Natural killer cell (primary cell): ENCODE results near the gene SHF. TPM values are rescaled to one million over a fixed set of nuclear protein-coding genes. Genes with fewer than 3 reads are reported as not detected.

Experiments
- ATAC-seq, 3 donors: fragments of 150-1000 bp in 2 of 3; fragments of 200-7000 bp in 1 of 3; cut with Tn5 transposase; 1 replicate in 1 of 3; 2 replicates in 2 of 3; pipeline ENCODE4 v1.10.0; 2021; ENCODE audit warnings: mild to moderate bottlenecking in 2 of 3, moderate library complexity in 2 of 3
- DNase-seq, 2 donors: peaks; one replicate each; pipeline versions ENCODE4 v3.0.0 to v3.0.0-alpha.2; 2013 to 2021; ENCODE audit warnings: mixed read lengths in 1 of 2
- H3K27ac ChIP-seq: one replicate; pipeline ENCODE4 v1.5.1; 2013; ENCODE audit warnings: mild to moderate bottlenecking, low read length
- H3K27me3 ChIP-seq: one replicate; pipeline ENCODE4 v1.6.1; 2013; ENCODE audit warnings: low read length; ENCODE audit not compliant: control insufficient read depth, insufficient read depth
- H3K36me3 ChIP-seq: one replicate; pipeline ENCODE4 v1.6.1; 2013; ENCODE audit warnings: low read length; ENCODE audit not compliant: control insufficient read depth, insufficient read depth
- H3K4me1 ChIP-seq: one replicate; pipeline ENCODE4 v1.6.1; 2013; ENCODE audit warnings: low read length; ENCODE audit not compliant: control insufficient read depth, insufficient read depth
- H3K4me3 ChIP-seq: one replicate; pipeline ENCODE4 v1.5.1; 2013; ENCODE audit warnings: low read length
- H3K9me3 ChIP-seq: one replicate; pipeline ENCODE4 v1.6.1; 2013; ENCODE audit warnings: low read length; ENCODE audit not compliant: control insufficient read depth, insufficient read depth
- H3K27ac Mint-ChIP-seq, 2 donors: one replicate each; pipeline ENCODE4 v1.8.0; 2022; ENCODE audit warnings: mild to moderate bottlenecking in 2 of 2, mixed read lengths in 2 of 2, moderate library complexity in 1 of 2
- H3K27me3 Mint-ChIP-seq, 2 donors: one replicate each; pipeline ENCODE4 v1.8.0; 2022; ENCODE audit warnings: low read depth in 2 of 2, mixed read lengths in 2 of 2
- H3K36me3 Mint-ChIP-seq: one replicate; pipeline ENCODE4 v1.8.0; 2022; ENCODE audit warnings: mixed read lengths
- H3K4me1 Mint-ChIP-seq, 2 donors: one replicate each; pipeline ENCODE4 v1.8.0; 2022; ENCODE audit warnings: mixed read lengths in 2 of 2
- H3K4me3 Mint-ChIP-seq: one replicate; pipeline ENCODE4 v1.8.0; 2022; ENCODE audit warnings: mild to moderate bottlenecking, moderate library complexity, mixed read lengths
- H3K9me3 Mint-ChIP-seq, 2 donors: one replicate each; pipeline ENCODE4 v1.8.0; 2022; ENCODE audit warnings: mixed read lengths in 2 of 2
- CTCF ChIP-seq: fragments of 200-600 bp; IDR thresholded peaks from one replicate; pipeline ENCODE4 v1.8.0; 2022; ENCODE audit warnings: antibody characterized with exemption
- WGBS: methylation state at CpG from one replicate; pipeline ENCODE4 v1.1.7; 2013; ENCODE audit warnings: missing lambda C conversion rate; ENCODE audit not compliant: insufficient coverage; 5-methylcytosine and 5-hydroxymethylcytosine counted together
- intact Hi-C: fragments of 100-400 bp; cut with micrococcal nuclease; formaldehyde crosslinking; loops from one replicate; pipeline ENCODE4 v1.14.2; 2022
- total RNA-seq, 4 donors: library from RNA; stranded (reverse); fragments of 120-200 nt in 1 of 4; gene quantifications; one replicate each; pipeline versions ENCODE4 v1.2.3 to v1.2.4, GENCODE V29; 2013 to 2022

The SHF gene
- total RNA-seq, 3 donors from 2014 or later (not counting 1 experiment from before 2014, with no cell fraction given) = 0.94 to 2.4 (median 1.7) TPM

- peaks cover 10% of the 10 kb centered on the region for H3K27me3 ChIP-seq
- no peak for ATAC-seq
- no peak overlapping the region for H3K27ac ChIP-seq
- intact Hi-C loops = no loop called here
- no peak overlapping the region for H3K4me3 Mint-ChIP-seq
- no peak for TF ChIP-seq CTCF
- H3K4me1 ChIP-seq = no peaks in the 10 kb centered on the region
- H3K27ac Mint-ChIP-seq = no peak overlapping the region
- no peaks in the 10 kb centered on the region for H3K9me3 ChIP-seq
- H3K4me3 ChIP-seq = no peak overlapping the region
- no peaks in the 10 kb centered on the region for H3K9me3 Mint-ChIP-seq
- peaks cover 31 to 47% of the 10 kb centered on the region in 2 donors for H3K27me3 Mint-ChIP-seq
- H3K4me1 Mint-ChIP-seq = peaks cover under 1 to 1% of the 10 kb centered on the region in 2 donors
- H3K36me3 ChIP-seq = no peaks in the 10 kb centered on the region
- no peak for DNase-seq
- no peaks in the 10 kb centered on the region for H3K36me3 Mint-ChIP-seq
Measured at GRCh38 chr15:45123397-45123796, 64.4 kb downstream of the SHF start.

DNA sequence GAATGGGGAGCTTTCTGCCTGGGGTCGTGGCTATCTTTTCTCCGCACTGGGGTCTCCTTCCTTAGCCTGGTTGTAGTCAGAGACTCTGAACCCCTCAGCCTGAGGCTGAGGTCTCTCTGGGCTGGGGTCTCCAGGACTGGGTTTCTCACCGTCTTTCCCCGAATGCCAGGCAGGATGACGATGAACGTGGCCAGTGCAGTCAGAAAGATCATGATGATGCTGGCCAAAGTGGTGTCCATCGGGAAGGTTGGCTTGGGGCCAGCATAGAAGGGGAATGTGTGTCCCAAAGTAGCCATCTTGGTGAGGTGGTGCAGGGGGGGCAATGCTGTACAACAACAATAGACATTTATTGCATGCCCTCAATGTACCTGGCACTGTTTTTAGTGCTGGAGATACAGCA, 65.0 kb downstream of the SHF start:
- Mint-ChIP-seq H3K27me3 (peaks cover 33 to 47% of the 10 kb centered on the region in 2 donors), H3K9me3 (no peaks in the 10 kb centered on the region), H3K27ac (no peak overlapping the region), H3K36me3 (no peaks in the 10 kb centered on the region), H3K4me1 (peaks cover 7 to 8% of the 10 kb centered on the region in 2 donors), H3K4me3 (no peak overlapping the region)
- H3K9me3 ChIP-seq = no peaks in the 10 kb centered on the region
- 85% methylated on average over 7 of the region's 7 CpGs for WGBS
- H3K27me3 ChIP-seq = peaks cover 13% of the 10 kb centered on the region
- no peaks in the 10 kb centered on the region for H3K36me3 ChIP-seq
- no peak for TF ChIP-seq CTCF
- ATAC-seq (no peak), DNase-seq (no peak)
- no peak overlapping the region for H3K4me3 ChIP-seq
- H3K27ac ChIP-seq = no peak overlapping the region
- peaks cover 5% of the 10 kb centered on the region for H3K4me1 ChIP-seq
- intact Hi-C loops = no loop called here

GRCh38 chr15:45121706-45122417, 65.9 kb downstream of the SHF start:
- H3K27ac Mint-ChIP-seq = no peak overlapping the region
- H3K4me3 Mint-ChIP-seq = no peak overlapping the region
- Histone ChIP-seq H3K9me3 (no peaks in the 10 kb centered on the region), H3K27ac (no peak overlapping the region), H3K36me3 (no peaks in the 10 kb centered on the region), H3K27me3 (peaks cover 17% of the 10 kb centered on the region), H3K4me1 (peaks cover 13% of the 10 kb centered on the region), H3K4me3 (no peak overlapping the region)
- WGBS = 67% methylated on average over 7 of the region's 9 CpGs
- H3K9me3 Mint-ChIP-seq = no peaks in the 10 kb centered on the region
- DNase-seq = no peak
- intact Hi-C loops = no loop called here
- peaks cover 42 to 51% of the 10 kb centered on the region in 2 donors for H3K27me3 Mint-ChIP-seq
- no peak for TF ChIP-seq CTCF
- no peaks in the 10 kb centered on the region for H3K36me3 Mint-ChIP-seq
- H3K4me1 Mint-ChIP-seq = peaks cover 14 to 16% of the 10 kb centered on the region in 2 donors
- ATAC-seq = no peak

DNA sequence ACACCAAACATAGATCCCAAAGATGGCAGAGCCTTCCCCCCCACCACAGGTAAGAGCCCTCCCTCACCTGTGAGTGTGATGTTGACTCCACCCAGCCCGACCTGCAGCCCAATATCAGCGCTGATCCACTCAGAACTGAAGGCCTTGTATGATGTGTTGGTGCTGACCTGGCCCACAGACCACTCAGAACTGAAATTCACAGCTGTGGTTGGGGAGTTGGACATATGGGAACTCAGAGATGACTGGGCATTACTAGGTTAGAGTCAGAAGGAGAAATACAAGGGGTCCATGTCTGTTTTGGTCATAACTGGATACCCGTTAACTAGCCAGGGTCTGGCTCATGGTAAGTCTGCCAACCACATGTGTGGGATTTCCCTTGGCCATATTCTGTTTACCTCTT, 66.7 kb downstream of the SHF start:
- no peak overlapping the region for H3K27ac Mint-ChIP-seq
- H3K4me3 ChIP-seq = no peak overlapping the region
- peaks cover 20% of the 10 kb centered on the region for H3K4me1 ChIP-seq
- WGBS = 86% methylated on average over 3 of the region's 3 CpGs
- H3K9me3 Mint-ChIP-seq = no peaks in the 10 kb centered on the region
- no peaks in the 10 kb centered on the region for H3K36me3 Mint-ChIP-seq
- ATAC-seq (no peak), DNase-seq (no peak)
- no peaks in the 10 kb centered on the region for H3K36me3 ChIP-seq
- no peaks in the 10 kb centered on the region for H3K9me3 ChIP-seq
- H3K27me3 ChIP-seq = peaks cover 25% of the 10 kb centered on the region
- no peak for TF ChIP-seq CTCF
- no peak overlapping the region for H3K4me3 Mint-ChIP-seq
- no peak overlapping the region for H3K27ac ChIP-seq
- H3K4me1 Mint-ChIP-seq = peaks cover 14 to 19% of the 10 kb centered on the region in 2 donors
- H3K27me3 Mint-ChIP-seq = peaks cover 43 to 51% of the 10 kb centered on the region in 2 donors
- intact Hi-C loops = no loop called here
